ENCODE results near the gene DCAF5.

DNA sequence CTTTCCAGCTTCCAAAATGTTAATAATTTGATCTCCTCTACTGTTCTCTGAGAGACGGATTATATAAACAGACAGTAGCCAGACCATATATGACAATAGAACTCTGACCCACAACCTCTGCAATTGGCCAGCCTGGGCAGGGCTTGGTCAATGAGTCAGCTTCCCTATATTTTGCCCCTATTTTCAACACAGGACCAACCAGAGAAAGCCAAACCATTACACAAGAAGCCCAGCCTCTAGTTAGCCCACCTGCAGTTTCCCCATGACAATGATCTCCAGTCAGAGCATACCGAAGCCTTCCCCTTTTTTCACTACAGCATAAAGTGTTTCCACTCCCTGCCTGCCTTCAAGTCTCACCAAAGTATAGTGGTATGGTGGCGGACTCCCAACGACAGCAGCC is 30.8 kb upstream of the DCAF5 start:
- TF ChIP-seq, protein P1, sequence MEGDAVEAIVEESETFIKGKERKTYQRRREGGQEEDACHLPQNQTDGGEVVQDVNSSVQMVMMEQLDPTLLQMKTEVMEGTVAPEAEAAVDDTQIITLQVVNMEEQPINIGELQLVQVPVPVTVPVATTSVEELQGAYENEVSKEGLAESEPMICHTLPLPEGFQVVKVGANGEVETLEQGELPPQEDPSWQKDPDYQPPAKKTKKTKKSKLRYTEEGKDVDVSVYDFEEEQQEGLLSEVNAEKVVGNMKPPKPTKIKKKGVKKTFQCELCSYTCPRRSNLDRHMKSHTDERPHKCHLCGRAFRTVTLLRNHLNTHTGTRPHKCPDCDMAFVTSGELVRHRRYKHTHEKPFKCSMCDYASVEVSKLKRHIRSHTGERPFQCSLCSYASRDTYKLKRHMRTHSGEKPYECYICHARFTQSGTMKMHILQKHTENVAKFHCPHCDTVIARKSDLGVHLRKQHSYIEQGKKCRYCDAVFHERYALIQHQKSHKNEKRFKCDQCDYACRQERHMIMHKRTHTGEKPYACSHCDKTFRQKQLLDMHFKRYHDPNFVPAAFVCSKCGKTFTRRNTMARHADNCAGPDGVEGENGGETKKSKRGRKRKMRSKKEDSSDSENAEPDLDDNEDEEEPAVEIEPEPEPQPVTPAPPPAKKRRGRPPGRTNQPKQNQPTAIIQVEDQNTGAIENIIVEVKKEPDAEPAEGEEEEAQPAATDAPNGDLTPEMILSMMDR (optimal IDR thresholded peaks at IDR 0.05 in 1 of 3, IDR thresholded peaks at IDR 0.05 in 1 of 3, conservative IDR thresholded peaks at IDR 0.05 in 1 of 3; ENCODE audit: extremely low read depth in 1 of 3, insufficient read depth in 2 of 3, low read length in 3 of 3) = no peak
- TF ChIP-seq EZH2 (IDR thresholded peaks at IDR 0.05; ENCODE audit: low read length) = no peak
